ENCODE measurements around the gene JARID2.
A peak's percentile ranks its signal among the peaks of the same experiment; 100 is the strongest.

JARID2 gene

DNA sequence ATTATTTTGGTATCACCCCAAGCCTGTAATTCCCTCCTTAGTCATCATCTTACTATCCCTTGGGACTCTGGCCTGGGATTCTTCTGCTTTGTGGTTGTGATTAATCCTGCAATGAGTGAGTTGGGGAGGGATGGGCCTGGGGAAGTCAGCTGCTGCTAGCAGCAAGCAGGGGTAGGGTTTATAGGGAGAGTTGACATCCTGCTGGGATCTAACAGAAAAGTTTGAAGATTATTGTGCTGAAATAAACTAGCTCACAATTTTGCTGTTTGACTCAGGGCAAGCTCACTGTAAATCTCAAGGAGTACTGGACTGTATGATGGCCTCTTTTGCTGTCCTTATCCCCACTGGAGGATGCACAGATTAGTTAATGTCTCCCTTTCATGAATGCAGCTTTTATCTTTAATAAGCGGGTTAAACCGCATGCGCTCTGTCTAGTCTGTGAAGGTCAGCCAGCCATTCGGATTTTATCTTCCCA lies 83.4 kb downstream of the JARID2 start:
- no peak for DNase-seq (ENCODE audit: low read depth, low spot score)
- peak overlapping the region; percentile 26 for H3K27ac ChIP-seq

DNA sequence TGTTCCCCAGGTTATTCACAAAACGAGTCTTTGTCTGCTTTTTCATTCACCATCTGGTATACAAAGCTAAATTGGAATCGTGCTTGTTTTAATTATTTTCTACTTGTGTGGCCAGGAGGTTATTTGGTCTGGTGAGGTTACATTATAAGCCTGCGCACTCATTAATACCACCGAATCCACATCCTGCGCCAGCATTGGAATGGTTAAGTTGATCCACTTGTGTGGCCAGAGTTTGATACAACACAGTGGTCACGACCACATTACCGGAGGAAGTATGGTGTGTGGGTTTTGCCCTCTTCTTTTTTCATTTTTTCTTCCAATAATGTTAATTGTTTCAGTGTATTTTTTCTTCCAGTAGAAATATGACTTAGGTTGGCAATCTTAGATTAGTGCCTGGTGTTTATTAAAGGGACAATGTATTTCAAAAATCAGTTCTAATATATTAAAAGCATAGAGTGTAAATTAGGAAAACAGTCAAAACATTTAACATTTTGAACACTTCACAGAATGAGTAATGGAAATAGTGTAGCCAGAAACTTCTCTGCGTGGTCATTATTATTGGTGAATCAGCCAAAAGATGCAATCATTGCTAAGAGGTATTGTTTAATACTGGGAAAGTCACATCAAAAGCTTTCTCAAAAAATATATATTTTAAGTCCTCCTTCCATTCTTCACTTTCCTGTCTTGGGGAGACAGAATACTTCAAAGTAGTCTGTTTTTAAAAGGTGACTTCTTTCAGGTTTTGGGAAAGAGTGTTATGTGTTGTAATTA lies 84.5 kb downstream of the JARID2 start:
- DNase-seq (ENCODE audit: low read depth, low spot score), result no peak
- H3K27ac ChIP-seq, result peak overlapping the region; percentile 47

- DNase-seq (ENCODE audit: low read depth, low spot score), result no peak
- H3K27ac ChIP-seq, result peak overlapping the region; percentile 47
Observed at GRCh38 chr6:15331143-15331542, 85.3 kb downstream of the JARID2 start.

GRCh38 chr6:15331629-15332251 lies 85.9 kb downstream of the JARID2 start:
- H3K27ac ChIP-seq, result peak overlapping the region; percentile 47
- no peak for DNase-seq (ENCODE audit: low read depth, low spot score)

GRCh38 chr6:15332446-15332845 lies 86.6 kb downstream of the JARID2 start:
- H3K27ac ChIP-seq, result no peak overlapping the region
- no peak for DNase-seq (ENCODE audit: low read depth, low spot score)

GRCh38 chr6:15335385-15335784 lies 89.5 kb downstream of the JARID2 start:
- no peak overlapping the region for H3K27ac ChIP-seq

GRCh38 chr6:15335916-15336315 lies 90.0 kb downstream of the JARID2 start:
- no peak overlapping the region for H3K27ac ChIP-seq
- no peak for DNase-seq (ENCODE audit: low read depth, low spot score)

More at GRCh38 chr6:15335385-15335784, 89.5 kb downstream of the JARID2 start:
- DNase-seq (ENCODE audit: low read depth, low spot score), result no peak

DNA sequence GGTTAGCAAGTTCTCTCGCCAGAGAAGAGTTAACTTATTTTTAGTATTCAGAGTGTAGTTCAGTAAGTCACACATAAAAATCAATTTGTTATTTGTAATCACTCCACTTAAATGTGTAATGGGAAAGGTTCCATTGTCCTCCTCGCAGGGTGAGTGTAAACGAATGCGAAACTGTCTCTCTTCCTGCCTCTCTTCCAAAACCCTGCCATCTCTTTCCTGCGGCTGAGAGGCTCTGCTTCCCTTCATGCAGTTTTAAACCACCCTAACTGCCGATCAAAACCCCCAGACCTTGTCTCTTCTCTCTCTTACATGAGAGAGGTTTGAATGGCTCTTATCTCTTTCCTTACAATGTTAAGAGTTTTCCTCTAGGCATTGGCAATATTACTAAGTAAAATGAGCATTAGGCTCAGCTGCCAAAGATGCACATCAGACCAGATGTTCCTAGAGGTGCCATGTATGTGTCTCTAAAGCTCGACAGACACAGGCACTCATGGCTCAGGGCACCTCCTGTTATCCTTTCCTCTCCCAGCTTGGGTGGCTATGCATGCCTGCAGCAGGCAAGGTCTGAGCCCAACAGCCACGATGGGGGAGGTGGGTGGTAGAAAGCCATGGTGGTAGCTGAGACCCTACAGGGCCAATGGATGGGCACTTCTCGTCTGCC lies 91.2 kb downstream of the JARID2 start:
- DNase-seq (ENCODE audit: low read depth, low spot score), result no peak
- no peak overlapping the region for H3K27ac ChIP-seq

- H3K27ac ChIP-seq, result no peak overlapping the region
- DNase-seq (ENCODE audit: low read depth, low spot score), result no peak
Observed at GRCh38 chr6:15337582-15337981, 91.7 kb downstream of the JARID2 start.

DNA sequence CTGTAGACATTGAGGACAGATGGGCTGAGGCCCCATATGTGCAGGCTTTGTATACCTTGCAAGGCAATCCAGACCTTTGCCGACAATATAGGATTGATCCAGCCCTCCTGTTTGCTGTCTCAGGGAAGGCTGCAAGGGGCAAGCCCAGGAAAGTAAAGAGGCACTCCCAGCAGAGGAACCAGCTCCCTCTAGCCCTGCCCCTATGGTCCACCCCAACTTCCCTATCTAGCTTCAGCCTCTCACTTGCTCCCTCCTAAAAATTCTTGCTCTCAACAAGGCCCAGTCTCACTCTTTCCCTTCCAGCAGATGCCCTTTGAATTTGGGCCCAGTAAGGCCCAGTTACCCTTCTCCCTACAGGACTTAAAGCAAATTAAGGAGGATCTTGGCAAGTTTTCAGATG lies 92.6 kb downstream of the JARID2 start:
- no peak for DNase-seq (ENCODE audit: low read depth, low spot score)
- H3K27ac ChIP-seq, result no peak overlapping the region

- no peak for DNase-seq (ENCODE audit: low read depth, low spot score)
- H3K27ac ChIP-seq, result no peak overlapping the region
Observed at GRCh38 chr6:15339081-15339480, 93.2 kb downstream of the JARID2 start.

GRCh38 chr6:15340105-15340601 lies 94.3 kb downstream of the JARID2 start:
- peak overlapping the region; percentile 24 for H3K27ac ChIP-seq
- no peak for DNase-seq (ENCODE audit: low read depth, low spot score)

DNA sequence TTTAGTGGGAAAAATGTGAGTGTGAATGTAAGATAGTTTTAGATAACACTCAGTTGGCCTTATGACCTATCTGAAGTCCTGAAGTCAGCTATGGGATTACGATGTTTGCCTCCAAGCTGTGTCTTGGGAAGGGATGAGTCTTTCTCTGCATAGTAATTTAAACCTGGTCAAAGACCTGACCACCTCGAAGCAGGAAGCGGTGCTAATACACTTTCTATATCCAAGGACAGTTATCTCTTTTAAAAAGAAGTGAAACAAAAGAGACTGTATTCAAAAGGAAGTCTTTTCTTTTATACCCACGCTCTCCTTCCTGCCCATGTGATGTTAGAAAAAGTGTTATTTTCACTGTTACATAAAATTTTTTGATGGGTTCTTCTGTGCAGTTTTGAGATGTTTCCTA lies 94.9 kb downstream of the JARID2 start:
- peak overlapping the region; percentile 24 for H3K27ac ChIP-seq
- DNase-seq (ENCODE audit: low read depth, low spot score), result no peak

GRCh38 chr6:15341311-15342001 lies 95.6 kb downstream of the JARID2 start:
- peak overlapping the region; percentile 24 for H3K27ac ChIP-seq
- no peak for DNase-seq (ENCODE audit: low read depth, low spot score)

DNA sequence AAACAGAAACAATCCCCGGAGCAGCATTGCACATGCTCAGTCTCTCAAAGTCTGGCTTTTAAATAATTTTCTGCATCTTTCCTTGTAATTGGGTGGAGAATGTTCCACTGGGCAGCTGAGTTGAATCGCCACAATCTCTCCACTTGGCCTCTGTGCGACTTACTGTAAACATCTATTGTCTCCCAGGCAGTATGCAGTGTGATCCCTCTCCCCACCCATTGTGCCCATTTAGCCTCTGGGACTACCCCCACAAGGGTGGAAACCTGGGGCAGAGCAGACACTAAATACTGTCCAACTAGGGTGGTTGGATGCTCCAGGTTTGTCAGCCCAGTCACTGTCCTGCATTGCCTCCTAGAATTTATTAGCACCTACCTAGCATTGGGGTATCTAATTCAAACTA lies 96.2 kb downstream of the JARID2 start:
- no peak for DNase-seq (ENCODE audit: low read depth, low spot score)
- no peak overlapping the region for H3K27ac ChIP-seq

DNA sequence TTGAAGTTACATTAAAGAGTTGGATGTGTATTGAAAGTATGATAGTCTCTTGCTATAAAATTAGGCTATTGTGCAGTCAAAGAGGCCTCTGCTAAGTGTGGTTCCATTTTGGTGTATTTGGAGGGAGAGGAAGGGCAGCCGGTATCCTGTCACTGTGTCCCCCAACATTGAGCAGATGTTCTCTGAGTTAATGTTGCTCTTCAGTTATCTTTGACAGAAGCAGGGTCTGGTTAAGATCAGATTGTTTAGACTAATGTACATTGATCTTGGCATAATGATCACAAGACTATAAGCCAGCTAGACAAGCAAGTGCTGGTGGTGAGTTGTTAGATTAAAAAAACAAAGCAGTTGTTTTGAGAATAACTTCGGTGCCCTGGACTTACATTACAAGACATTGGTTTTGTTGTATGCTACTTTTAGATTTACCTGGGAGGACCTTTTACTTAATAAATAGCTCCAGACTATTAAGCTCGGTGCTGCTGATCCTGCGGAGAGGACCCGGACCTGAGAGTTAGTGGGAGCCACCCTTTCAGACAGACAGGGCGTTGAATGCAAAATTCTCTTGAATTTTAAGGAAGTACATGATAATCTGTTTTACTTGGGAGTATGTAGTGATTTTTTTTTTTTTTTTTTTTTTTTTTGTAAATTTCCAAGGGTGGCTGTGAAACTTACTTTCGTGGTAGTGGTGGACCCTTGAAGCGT lies 97.8 kb downstream of the JARID2 start:
- no peak for DNase-seq (ENCODE audit: low read depth, low spot score)
- no peak overlapping the region for H3K27ac ChIP-seq

DNA sequence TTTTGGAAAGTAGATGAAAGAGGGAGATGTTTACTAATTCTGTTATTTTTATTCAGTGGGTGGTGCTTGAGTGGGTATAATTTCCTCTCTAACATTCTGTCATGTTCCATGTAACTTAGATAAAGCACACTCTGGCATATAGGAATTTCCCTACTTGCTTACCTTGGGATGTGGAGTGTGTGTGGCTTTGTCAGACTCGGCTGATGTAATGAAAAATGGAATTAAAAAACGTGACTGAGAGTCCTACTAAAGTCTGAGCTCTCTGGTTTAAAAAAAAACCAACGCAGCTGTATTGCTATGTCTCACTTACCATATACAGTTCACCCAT lies 98.3 kb downstream of the JARID2 start:
- no peak overlapping the region for H3K27ac ChIP-seq
- no peak for DNase-seq (ENCODE audit: low read depth, low spot score)

- no peak for DNase-seq (ENCODE audit: low read depth, low spot score)
- H3K27ac ChIP-seq, result no peak overlapping the region
Observed at GRCh38 chr6:15344831-15345230, 99.0 kb downstream of the JARID2 start.

DNA sequence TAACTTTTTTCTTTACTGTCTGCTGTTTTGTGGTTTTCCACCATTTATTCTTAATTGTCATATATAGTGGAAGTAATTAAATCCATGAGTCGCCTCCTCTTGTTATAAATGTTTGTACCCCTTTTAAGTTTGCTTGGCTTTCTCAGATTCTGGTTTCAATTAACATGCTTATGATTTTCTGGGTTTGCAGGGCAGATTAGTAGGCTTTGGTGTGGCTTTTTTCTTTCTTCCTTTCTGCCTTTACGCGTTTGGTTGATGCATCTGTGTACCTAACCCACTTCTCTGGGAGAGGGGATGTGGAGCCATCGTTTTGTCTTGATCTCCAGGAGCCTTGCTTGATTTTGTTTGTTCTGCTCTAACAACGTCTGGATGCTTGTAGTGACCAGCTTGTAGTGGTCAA lies 100.4 kb downstream of the JARID2 start:
- H3K27ac ChIP-seq, result no peak overlapping the region
- DNase-seq (ENCODE audit: low read depth, low spot score), result no peak

GRCh38 chr6:15348528-15348927 lies 102.7 kb downstream of the JARID2 start:
- no peak for DNase-seq (ENCODE audit: low read depth, low spot score)
- no peak overlapping the region for H3K27ac ChIP-seq
